ENCODE measurements around the gene IFNGR1.

The IFNGR1 gene

GRCh38 chr6:137233911-137234863 is 15.0 kb upstream of the IFNGR1 start:
- Histone ChIP-seq H3K4me1 (ENCODE audit: control insufficient read depth, insufficient read depth, low read length) (no peaks in the 10 kb centered on the region), H3K9ac (ENCODE audit: low read depth, low read length) (no peak overlapping the region), H3K27me3 (ENCODE audit: control insufficient read depth, insufficient read depth, low read length) (no peaks in the 10 kb centered on the region), H3K4me3 (ENCODE audit: low read depth, low read length) (no peak overlapping the region), H3K9me3 (ENCODE audit: control insufficient read depth, insufficient read depth, low read length) (no peaks in the 10 kb centered on the region), H3K36me3 (ENCODE audit: control insufficient read depth, insufficient read depth, low read length) (no peaks in the 10 kb centered on the region)

- Histone ChIP-seq H3K9me3 (ENCODE audit: control insufficient read depth, insufficient read depth, low read length) (no peaks in the 10 kb centered on the region), H3K4me1 (ENCODE audit: control insufficient read depth, insufficient read depth, low read length) (no peaks in the 10 kb centered on the region), H3K36me3 (ENCODE audit: control insufficient read depth, insufficient read depth, low read length) (no peaks in the 10 kb centered on the region), H3K9ac (ENCODE audit: low read depth, low read length) (no peak overlapping the region), H3K27me3 (ENCODE audit: control insufficient read depth, insufficient read depth, low read length) (no peaks in the 10 kb centered on the region), H3K4me3 (ENCODE audit: low read depth, low read length) (no peak overlapping the region)
These were observed 12.7 kb upstream of the IFNGR1 start for GRCh38 chr6:137231895-137232294.

GRCh38 chr6:137230956-137231555 is 11.9 kb upstream of the IFNGR1 start:
- Histone ChIP-seq H3K27me3 (ENCODE audit: control insufficient read depth, insufficient read depth, low read length) (no peaks in the 10 kb centered on the region), H3K9me3 (ENCODE audit: control insufficient read depth, insufficient read depth, low read length) (no peaks in the 10 kb centered on the region), H3K36me3 (ENCODE audit: control insufficient read depth, insufficient read depth, low read length) (no peaks in the 10 kb centered on the region), H3K9ac (ENCODE audit: low read depth, low read length) (no peak overlapping the region), H3K4me3 (ENCODE audit: low read depth, low read length) (no peak overlapping the region), H3K4me1 (ENCODE audit: control insufficient read depth, insufficient read depth, low read length) (no peaks in the 10 kb centered on the region)

- Histone ChIP-seq H3K27me3 (ENCODE audit: control insufficient read depth, insufficient read depth, low read length) (no peaks in the 10 kb centered on the region), H3K4me3 (ENCODE audit: low read depth, low read length) (no peak overlapping the region), H3K9me3 (ENCODE audit: control insufficient read depth, insufficient read depth, low read length) (no peaks in the 10 kb centered on the region), H3K36me3 (ENCODE audit: control insufficient read depth, insufficient read depth, low read length) (no peaks in the 10 kb centered on the region), H3K9ac (ENCODE audit: low read depth, low read length) (no peak overlapping the region), H3K4me1 (ENCODE audit: control insufficient read depth, insufficient read depth, low read length) (no peaks in the 10 kb centered on the region)
These were observed 11.4 kb upstream of the IFNGR1 start for GRCh38 chr6:137230547-137230946.

- Histone ChIP-seq H3K9ac (ENCODE audit: low read depth, low read length) (no peak overlapping the region), H3K27me3 (ENCODE audit: control insufficient read depth, insufficient read depth, low read length) (no peaks in the 10 kb centered on the region), H3K36me3 (ENCODE audit: control insufficient read depth, insufficient read depth, low read length) (no peaks in the 10 kb centered on the region), H3K4me1 (ENCODE audit: control insufficient read depth, insufficient read depth, low read length) (no peaks in the 10 kb centered on the region), H3K9me3 (ENCODE audit: control insufficient read depth, insufficient read depth, low read length) (no peaks in the 10 kb centered on the region), H3K4me3 (ENCODE audit: low read depth, low read length) (no peak overlapping the region)
These were observed 10.0 kb upstream of the IFNGR1 start for GRCh38 chr6:137229075-137229759.

- H3K4me3 ChIP-seq (ENCODE audit: low read depth, low read length), result no peak overlapping the region
- H3K36me3 ChIP-seq (ENCODE audit: control insufficient read depth, insufficient read depth, low read length), result no peaks in the 10 kb centered on the region
- no peaks in the 10 kb centered on the region for H3K27me3 ChIP-seq (ENCODE audit: control insufficient read depth, insufficient read depth, low read length)
- no peaks in the 10 kb centered on the region for H3K4me1 ChIP-seq (ENCODE audit: control insufficient read depth, insufficient read depth, low read length)
- no peak overlapping the region for H3K9ac ChIP-seq (ENCODE audit: low read depth, low read length)
- H3K9me3 ChIP-seq (ENCODE audit: control insufficient read depth, insufficient read depth, low read length), result no peaks in the 10 kb centered on the region
These were observed 8.7 kb upstream of the IFNGR1 start for GRCh38 chr6:137227871-137228302.

GRCh38 chr6:137226697-137227096 is 7.5 kb upstream of the IFNGR1 start:
- no peaks in the 10 kb centered on the region for H3K9me3 ChIP-seq (ENCODE audit: control insufficient read depth, insufficient read depth, low read length)

GRCh38 chr6:137224799-137225198 is 5.6 kb upstream of the IFNGR1 start:
- Histone ChIP-seq H3K27me3 (ENCODE audit: control insufficient read depth, insufficient read depth, low read length) (no peaks in the 10 kb centered on the region), H3K4me3 (ENCODE audit: low read depth, low read length) (no peak overlapping the region), H3K9me3 (ENCODE audit: control insufficient read depth, insufficient read depth, low read length) (no peaks in the 10 kb centered on the region), H3K36me3 (ENCODE audit: control insufficient read depth, insufficient read depth, low read length) (no peaks in the 10 kb centered on the region), H3K9ac (ENCODE audit: low read depth, low read length) (no peak overlapping the region), H3K4me1 (ENCODE audit: control insufficient read depth, insufficient read depth, low read length) (peaks cover under 1% of the 10 kb centered on the region)

More at GRCh38 chr6:137226697-137227096, 7.5 kb upstream of the IFNGR1 start:
- no peaks in the 10 kb centered on the region for H3K36me3 ChIP-seq (ENCODE audit: control insufficient read depth, insufficient read depth, low read length)
- H3K9ac ChIP-seq (ENCODE audit: low read depth, low read length), result no peak overlapping the region
- no peaks in the 10 kb centered on the region for H3K4me1 ChIP-seq (ENCODE audit: control insufficient read depth, insufficient read depth, low read length)
- no peaks in the 10 kb centered on the region for H3K27me3 ChIP-seq (ENCODE audit: control insufficient read depth, insufficient read depth, low read length)
- H3K4me3 ChIP-seq (ENCODE audit: low read depth, low read length), result no peak overlapping the region

- Histone ChIP-seq H3K4me3 (ENCODE audit: low read depth, low read length) (no peak overlapping the region), H3K36me3 (ENCODE audit: control insufficient read depth, insufficient read depth, low read length) (no peaks in the 10 kb centered on the region), H3K4me1 (ENCODE audit: control insufficient read depth, insufficient read depth, low read length) (peaks cover 4% of the 10 kb centered on the region)
These were observed 4.4 kb upstream of the IFNGR1 start for GRCh38 chr6:137223370-137224131.

GRCh38 chr6:137222381-137222780 is 3.2 kb upstream of the IFNGR1 start:
- Histone ChIP-seq H3K27me3 (ENCODE audit: control insufficient read depth, insufficient read depth, low read length) (no peaks in the 10 kb centered on the region), H3K36me3 (ENCODE audit: control insufficient read depth, insufficient read depth, low read length) (no peaks in the 10 kb centered on the region), H3K9ac (ENCODE audit: low read depth, low read length) (no peak overlapping the region), H3K4me3 (ENCODE audit: low read depth, low read length) (no peak overlapping the region), H3K4me1 (ENCODE audit: control insufficient read depth, insufficient read depth, low read length) (peaks cover 8% of the 10 kb centered on the region), H3K9me3 (ENCODE audit: control insufficient read depth, insufficient read depth, low read length) (no peaks in the 10 kb centered on the region)

More at GRCh38 chr6:137223370-137224131, 4.4 kb upstream of the IFNGR1 start:
- H3K9me3 ChIP-seq (ENCODE audit: control insufficient read depth, insufficient read depth, low read length), result no peaks in the 10 kb centered on the region
- no peak overlapping the region for H3K9ac ChIP-seq (ENCODE audit: low read depth, low read length)
- H3K27me3 ChIP-seq (ENCODE audit: control insufficient read depth, insufficient read depth, low read length), result no peaks in the 10 kb centered on the region

GRCh38 chr6:137219664-137220252 is 573 bp upstream of the IFNGR1 start:
- Histone ChIP-seq H3K4me1 (ENCODE audit: control insufficient read depth, insufficient read depth, low read length) (peaks cover 9% of the 10 kb centered on the region), H3K4me3 (ENCODE audit: low read depth, low read length) (peak overlapping the region; percentile 99), H3K9ac (ENCODE audit: low read depth, low read length) (no peak overlapping the region), H3K9me3 (ENCODE audit: control insufficient read depth, insufficient read depth, low read length) (no peaks in the 10 kb centered on the region), H3K27me3 (ENCODE audit: control insufficient read depth, insufficient read depth, low read length) (no peaks in the 10 kb centered on the region), H3K36me3 (ENCODE audit: control insufficient read depth, insufficient read depth, low read length) (no peaks in the 10 kb centered on the region)

Data from iPS-15b (cell line).